Measurements from ENCODE around the gene TRAFD1. TPM values are rescaled to one million over a fixed set of nuclear protein-coding genes. Genes with fewer than 3 reads are reported as not detected.
A peak's percentile ranks its signal among the peaks of the same experiment; 100 is the strongest.

The TRAFD1 gene
- total RNA-seq, 2 donors from 2014 or later, result 25.2 to 28.9 TPM

DNA sequence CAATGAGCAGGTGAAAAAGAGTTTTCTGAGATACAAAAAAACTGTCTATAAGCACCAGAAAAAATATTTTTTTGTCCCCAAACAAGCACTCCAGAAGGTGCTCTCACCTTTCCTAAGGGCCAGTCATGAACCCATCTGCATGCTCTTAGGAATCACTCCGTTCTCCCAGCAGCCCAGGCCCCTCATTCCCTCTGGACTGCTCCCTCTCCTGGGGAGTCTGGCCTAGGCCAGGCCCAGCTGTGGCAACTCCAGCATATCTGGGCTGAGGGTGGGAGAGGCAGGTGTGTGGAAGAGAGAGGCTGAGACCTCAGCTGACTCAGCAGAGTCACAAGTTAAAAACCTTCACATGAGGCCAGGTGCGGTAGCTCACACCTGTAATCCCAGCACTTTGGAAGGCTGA, 54.6 kb downstream of the TRAFD1 start:
- 88 to 100% methylated on average over 1 to 2 of the region's 2 CpGs for WGBS, 2 experiments (ENCODE audit: insufficient coverage in 1 of 2, insufficient read length in 1 of 2)
- Histone ChIP-seq H3K27ac (ENCODE audit: low read depth, low read length) (no peak overlapping the region), H3K4me3 (ENCODE audit: low read length) (no peak overlapping the region)

DNA sequence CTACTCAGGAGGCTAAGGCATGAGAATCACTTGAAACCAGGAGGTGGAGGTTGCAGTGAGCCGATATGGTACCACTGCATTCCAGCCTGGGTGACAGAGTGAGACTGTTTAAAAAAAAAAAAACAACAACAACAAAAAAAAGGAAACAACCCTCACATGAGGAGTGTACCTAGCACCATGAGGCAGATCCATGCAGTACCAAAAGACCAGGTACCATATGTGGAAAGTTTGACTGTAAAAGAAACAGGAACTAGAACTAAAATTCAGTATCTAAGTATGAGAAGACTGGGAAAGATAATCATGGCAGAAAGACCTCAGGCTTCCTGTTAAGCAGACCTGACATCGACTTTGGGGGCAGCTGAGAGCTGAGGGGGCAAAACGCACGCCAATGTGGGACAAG, 55.1 kb downstream of the TRAFD1 start:
- no peak for DNase-seq
- Mint-ChIP-seq H3K4me3 (no peak overlapping the region), H3K9me3 (no peaks in the 10 kb centered on the region), H3K27ac (peak overlapping the region; percentile 11), H3K4me1 (no peaks in the 10 kb centered on the region), H3K27me3 (ENCODE audit: insufficient read depth) (no peaks in the 10 kb centered on the region), H3K36me3 (ENCODE audit: low read depth) (peaks cover 52% of the 10 kb centered on the region)
- 83 to 97% methylated on average over 3 to 4 of the region's 4 CpGs for WGBS, 2 experiments (ENCODE audit: insufficient coverage in 1 of 2, insufficient read length in 1 of 2)
- H3K27ac ChIP-seq (ENCODE audit: low read depth, low read length), result no peak overlapping the region
- H3K9ac ChIP-seq (ENCODE audit: extremely low read depth, low read length, poor library complexity, severe bottlenecking), result no peak overlapping the region
- TF ChIP-seq, protein P1, sequence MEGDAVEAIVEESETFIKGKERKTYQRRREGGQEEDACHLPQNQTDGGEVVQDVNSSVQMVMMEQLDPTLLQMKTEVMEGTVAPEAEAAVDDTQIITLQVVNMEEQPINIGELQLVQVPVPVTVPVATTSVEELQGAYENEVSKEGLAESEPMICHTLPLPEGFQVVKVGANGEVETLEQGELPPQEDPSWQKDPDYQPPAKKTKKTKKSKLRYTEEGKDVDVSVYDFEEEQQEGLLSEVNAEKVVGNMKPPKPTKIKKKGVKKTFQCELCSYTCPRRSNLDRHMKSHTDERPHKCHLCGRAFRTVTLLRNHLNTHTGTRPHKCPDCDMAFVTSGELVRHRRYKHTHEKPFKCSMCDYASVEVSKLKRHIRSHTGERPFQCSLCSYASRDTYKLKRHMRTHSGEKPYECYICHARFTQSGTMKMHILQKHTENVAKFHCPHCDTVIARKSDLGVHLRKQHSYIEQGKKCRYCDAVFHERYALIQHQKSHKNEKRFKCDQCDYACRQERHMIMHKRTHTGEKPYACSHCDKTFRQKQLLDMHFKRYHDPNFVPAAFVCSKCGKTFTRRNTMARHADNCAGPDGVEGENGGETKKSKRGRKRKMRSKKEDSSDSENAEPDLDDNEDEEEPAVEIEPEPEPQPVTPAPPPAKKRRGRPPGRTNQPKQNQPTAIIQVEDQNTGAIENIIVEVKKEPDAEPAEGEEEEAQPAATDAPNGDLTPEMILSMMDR (conservative IDR thresholded peaks at IDR 0.05), result no peak
- no peaks in the 10 kb centered on the region for H3K9me3 ChIP-seq (ENCODE audit: control insufficient read depth, low read length)
- H3K4me3 ChIP-seq (ENCODE audit: low read length), result no peak overlapping the region
- H3K36me3 ChIP-seq (ENCODE audit: control insufficient read depth, insufficient read depth, low read length), result peaks cover 64% of the 10 kb centered on the region
- no peaks in the 10 kb centered on the region for H3K4me1 ChIP-seq (ENCODE audit: control insufficient read depth, insufficient read depth, low read length)
- H3K27me3 ChIP-seq (ENCODE audit: control insufficient read depth, insufficient read depth, low read length, poor library complexity, severe bottlenecking), result no peaks in the 10 kb centered on the region

More for the DNA sequence above, 54.6 kb downstream of the TRAFD1 start:
- Mint-ChIP-seq H3K4me3 (no peak overlapping the region), H3K9me3 (no peaks in the 10 kb centered on the region), H3K36me3 (ENCODE audit: low read depth) (peaks cover 57% of the 10 kb centered on the region), H3K27ac (peak overlapping the region; percentile 19), H3K27me3 (ENCODE audit: insufficient read depth) (no peaks in the 10 kb centered on the region), H3K4me1 (no peaks in the 10 kb centered on the region)
- peaks cover 64% of the 10 kb centered on the region for H3K36me3 ChIP-seq (ENCODE audit: control insufficient read depth, insufficient read depth, low read length)
- TF ChIP-seq, protein P1 (conservative IDR thresholded peaks at IDR 0.05), result peak; percentile 44
- peak; percentile 67 for DNase-seq
- H3K27me3 ChIP-seq (ENCODE audit: control insufficient read depth, insufficient read depth, low read length, poor library complexity, severe bottlenecking), result no peaks in the 10 kb centered on the region
- no peaks in the 10 kb centered on the region for H3K9me3 ChIP-seq (ENCODE audit: control insufficient read depth, low read length)
- no peak overlapping the region for H3K9ac ChIP-seq (ENCODE audit: extremely low read depth, low read length, poor library complexity, severe bottlenecking)
- no peaks in the 10 kb centered on the region for H3K4me1 ChIP-seq (ENCODE audit: control insufficient read depth, insufficient read depth, low read length)

DNA sequence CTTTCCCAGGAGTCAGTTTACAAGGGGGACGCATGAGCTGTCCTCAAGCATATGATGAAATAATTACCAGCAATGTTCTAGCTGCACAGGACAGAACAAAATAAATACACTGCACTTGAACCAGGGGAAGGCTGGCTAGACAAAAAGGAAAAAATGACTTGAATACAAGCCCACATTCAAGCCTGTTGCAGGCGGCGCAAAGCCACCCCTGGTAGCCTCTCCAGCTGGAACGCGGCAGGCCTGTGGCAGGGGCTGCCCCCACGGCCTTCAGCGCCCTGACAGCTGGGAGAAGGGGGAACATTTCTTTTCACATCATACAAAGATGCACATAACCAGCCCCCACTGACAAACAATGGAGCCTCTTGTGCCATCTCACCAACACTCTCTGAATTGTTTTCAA, 57.1 kb downstream of the TRAFD1 start:
- no peak for DNase-seq
- H3K27ac ChIP-seq (ENCODE audit: low read depth, low read length), result peak overlapping the region; percentile 89
- no peak overlapping the region for H3K4me3 ChIP-seq (ENCODE audit: low read length)
- Mint-ChIP-seq H3K4me3 (no peak overlapping the region), H3K27me3 (ENCODE audit: insufficient read depth) (no peaks in the 10 kb centered on the region), H3K27ac (no peak overlapping the region), H3K4me1 (no peaks in the 10 kb centered on the region), H3K9me3 (no peaks in the 10 kb centered on the region), H3K36me3 (ENCODE audit: low read depth) (peaks cover 44% of the 10 kb centered on the region)
- TF ChIP-seq, protein P1 (conservative IDR thresholded peaks at IDR 0.05), result no peak
- no peaks in the 10 kb centered on the region for H3K4me1 ChIP-seq (ENCODE audit: control insufficient read depth, insufficient read depth, low read length)
- peaks cover 55% of the 10 kb centered on the region for H3K36me3 ChIP-seq (ENCODE audit: control insufficient read depth, insufficient read depth, low read length)
- H3K27me3 ChIP-seq (ENCODE audit: control insufficient read depth, insufficient read depth, low read length, poor library complexity, severe bottlenecking), result no peaks in the 10 kb centered on the region
- no peaks in the 10 kb centered on the region for H3K9me3 ChIP-seq (ENCODE audit: control insufficient read depth, low read length)
- H3K9ac ChIP-seq (ENCODE audit: extremely low read depth, low read length, poor library complexity, severe bottlenecking), result no peak overlapping the region
- WGBS, 2 experiments (ENCODE audit: insufficient coverage in 1 of 2, insufficient read length in 1 of 2), result 76 to 87% methylated on average over 3 to 7 of the region's 7 CpGs

Data from endodermal cell (in vitro differentiated cells).